ENCODE results near the gene ABCA2.

ABCA2 gene

GRCh38 chr9:136972335-136972734, 55.7 kb downstream of the ABCA2 start:
- Histone ChIP-seq H2AFZ (ENCODE audit: low read depth, low read length, severe bottlenecking) (no peak overlapping the region), H3K4me2 (ENCODE audit: low read depth, low read length, poor library complexity, severe bottlenecking) (no peak overlapping the region), H3K27ac (ENCODE audit: low read depth, low read length) (no peak overlapping the region), H3K9me3 (ENCODE audit: insufficient read depth, low read length) (no peaks in the 10 kb centered on the region), H3F3A (ENCODE audit: insufficient read depth) (no peaks in the 10 kb centered on the region), H3K4me3 (ENCODE audit: insufficient read depth, low read length, poor library complexity, severe bottlenecking) (no peak overlapping the region), H4K20me1 (ENCODE audit: low read depth, low read length) (no peaks in the 10 kb centered on the region), H3K9ac (ENCODE audit: low read length) (no peak overlapping the region), H3K79me2 (ENCODE audit: insufficient read depth, low read length) (no peaks in the 10 kb centered on the region), H3K36me3 (ENCODE audit: low read length) (no peaks in the 10 kb centered on the region), H3K27me3 (ENCODE audit: low read length) (no peaks in the 10 kb centered on the region), H3K9me2 (replicated peaks; ENCODE audit: insufficient read depth, low read length) (no peaks in the 10 kb centered on the region)
- no peak for TF ChIP-seq CTCF (IDR thresholded peaks at IDR 0.05; ENCODE audit: insufficient read depth, low read length, poor library complexity, severe bottlenecking)
- TF ChIP-seq EZH2phosphoT487 (conservative IDR thresholded peaks at IDR 0.05; ENCODE audit: low read length): no peak

- H3F3A ChIP-seq (ENCODE audit: insufficient read depth): no peaks in the 10 kb centered on the region
- H3K9ac ChIP-seq (ENCODE audit: low read length): no peak overlapping the region
- H3K4me3 ChIP-seq (ENCODE audit: insufficient read depth, low read length, poor library complexity, severe bottlenecking): no peak overlapping the region
- H2AFZ ChIP-seq (ENCODE audit: low read depth, low read length, severe bottlenecking): no peak overlapping the region
- H3K27me3 ChIP-seq (ENCODE audit: low read length): no peaks in the 10 kb centered on the region
- H3K79me2 ChIP-seq (ENCODE audit: insufficient read depth, low read length): no peaks in the 10 kb centered on the region
- H3K36me3 ChIP-seq (ENCODE audit: low read length): no peaks in the 10 kb centered on the region
- no peak overlapping the region for H3K4me2 ChIP-seq (ENCODE audit: low read depth, low read length, poor library complexity, severe bottlenecking)
- no peaks in the 10 kb centered on the region for H3K9me2 ChIP-seq (replicated peaks; ENCODE audit: insufficient read depth, low read length)
- H3K9me3 ChIP-seq (ENCODE audit: insufficient read depth, low read length): no peaks in the 10 kb centered on the region
- H3K27ac ChIP-seq (ENCODE audit: low read depth, low read length): no peak overlapping the region
- H4K20me1 ChIP-seq (ENCODE audit: low read depth, low read length): no peaks in the 10 kb centered on the region
- TF ChIP-seq CTCF (IDR thresholded peaks at IDR 0.05; ENCODE audit: insufficient read depth, low read length, poor library complexity, severe bottlenecking) (no peak), EZH2phosphoT487 (conservative IDR thresholded peaks at IDR 0.05; ENCODE audit: low read length) (no peak)
Measured at GRCh38 chr9:136971746-136972145, 56.3 kb downstream of the ABCA2 start.

GRCh38 chr9:136970361-136970760, 57.7 kb downstream of the ABCA2 start:
- Histone ChIP-seq H3F3A (ENCODE audit: insufficient read depth) (no peaks in the 10 kb centered on the region), H3K79me2 (ENCODE audit: insufficient read depth, low read length) (no peaks in the 10 kb centered on the region), H3K9me3 (ENCODE audit: insufficient read depth, low read length) (no peaks in the 10 kb centered on the region), H3K27me3 (ENCODE audit: low read length) (no peaks in the 10 kb centered on the region), H3K9ac (ENCODE audit: low read length) (no peak overlapping the region), H3K4me3 (ENCODE audit: insufficient read depth, low read length, poor library complexity, severe bottlenecking) (no peak overlapping the region), H2AFZ (ENCODE audit: low read depth, low read length, severe bottlenecking) (no peak overlapping the region), H4K20me1 (ENCODE audit: low read depth, low read length) (no peaks in the 10 kb centered on the region), H3K4me2 (ENCODE audit: low read depth, low read length, poor library complexity, severe bottlenecking) (no peak overlapping the region), H3K27ac (ENCODE audit: low read depth, low read length) (no peak overlapping the region), H3K9me2 (replicated peaks; ENCODE audit: insufficient read depth, low read length) (no peaks in the 10 kb centered on the region), H3K36me3 (ENCODE audit: low read length) (no peaks in the 10 kb centered on the region)
- TF ChIP-seq EZH2phosphoT487 (conservative IDR thresholded peaks at IDR 0.05; ENCODE audit: low read length) (no peak), CTCF (IDR thresholded peaks at IDR 0.05; ENCODE audit: insufficient read depth, low read length, poor library complexity, severe bottlenecking) (no peak)
